GM12891 (cell line): ENCODE measurements around the gene TSPO.

Source experiments
- PAX5 ChIP-seq: IDR thresholded peaks from 2 replicates; pipeline ENCODE4 v1.6.1; 2011; ENCODE audit warnings: low read length, moderate library complexity, mild to moderate bottlenecking; ENCODE audit not compliant: insufficient read depth, severe bottlenecking
- POLR2A ChIP-seq: IDR thresholded peaks from 2 replicates; pipeline ENCODE4 v1.6.1; 2011; ENCODE audit warnings: low read depth, low read length, control low read depth
- POLR2AphosphoS5 ChIP-seq: IDR thresholded peaks from 2 replicates; pipeline ENCODE4 v1.6.1; 2011; ENCODE audit warnings: low read depth, low read length, control low read depth
- TAF1 ChIP-seq: IDR thresholded peaks from 2 replicates; pipeline ENCODE4 v1.6.1; 2011; ENCODE audit warnings: low read depth, low read length, control low read depth

DNA sequence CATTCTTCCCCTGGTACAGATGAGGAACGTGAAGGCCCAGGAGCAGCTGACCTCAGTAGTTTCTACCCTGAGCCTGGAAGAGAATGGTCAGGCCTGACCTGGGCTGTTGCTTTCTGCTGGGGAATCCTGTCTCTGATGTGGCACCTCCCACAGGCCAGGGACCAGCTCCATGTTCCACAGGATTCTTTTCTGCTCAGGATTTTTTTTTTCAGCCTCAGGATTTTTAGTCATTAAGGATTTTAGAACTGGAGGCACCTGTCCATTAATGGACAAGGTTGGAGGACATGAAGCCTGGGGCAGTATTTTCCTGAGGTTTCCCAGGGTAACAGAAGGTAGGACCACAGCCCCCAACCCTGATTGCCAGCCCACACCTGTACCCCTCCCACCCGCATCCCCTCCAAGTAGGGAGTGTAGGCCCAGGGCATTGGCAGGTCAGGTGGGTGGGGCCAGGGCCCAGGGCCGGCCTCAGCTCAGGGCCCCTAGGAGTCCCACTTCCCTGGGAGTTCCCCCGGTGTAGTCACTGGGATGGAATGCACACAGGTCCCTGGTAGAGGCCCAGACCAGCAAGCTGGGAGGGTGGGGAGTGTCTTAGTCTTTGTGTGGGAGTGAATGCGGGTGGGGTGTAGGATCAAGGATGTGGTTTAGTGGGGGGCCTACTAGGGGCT is 24.7 kb upstream of the TSPO start:
- TF ChIP-seq POLR2A (no peak), POLR2AphosphoS5 (no peak), TAF1 (no peak), PAX5 (no peak)
